GM12801 (cell line): ENCODE measurements around the gene FOXP4.

Source experiments
- CTCF ChIP-seq: IDR thresholded peaks from one replicate; pipeline ENCODE4 v1.5.1; 2011; ENCODE audit warnings: control low read depth; ENCODE audit not compliant: insufficient read length; ENCODE audit errors: extremely low read depth

FOXP4 gene

GRCh38 chr6:41546475-41546865, 289 bp downstream of the FOXP4 start:
- TF ChIP-seq CTCF = no peak

- TF ChIP-seq CTCF = no peak
These were observed 951 bp downstream of the FOXP4 start for GRCh38 chr6:41546866-41547798.

GRCh38 chr6:41547799-41548097, 1.6 kb downstream of the FOXP4 start:
- no peak for TF ChIP-seq CTCF

DNA sequence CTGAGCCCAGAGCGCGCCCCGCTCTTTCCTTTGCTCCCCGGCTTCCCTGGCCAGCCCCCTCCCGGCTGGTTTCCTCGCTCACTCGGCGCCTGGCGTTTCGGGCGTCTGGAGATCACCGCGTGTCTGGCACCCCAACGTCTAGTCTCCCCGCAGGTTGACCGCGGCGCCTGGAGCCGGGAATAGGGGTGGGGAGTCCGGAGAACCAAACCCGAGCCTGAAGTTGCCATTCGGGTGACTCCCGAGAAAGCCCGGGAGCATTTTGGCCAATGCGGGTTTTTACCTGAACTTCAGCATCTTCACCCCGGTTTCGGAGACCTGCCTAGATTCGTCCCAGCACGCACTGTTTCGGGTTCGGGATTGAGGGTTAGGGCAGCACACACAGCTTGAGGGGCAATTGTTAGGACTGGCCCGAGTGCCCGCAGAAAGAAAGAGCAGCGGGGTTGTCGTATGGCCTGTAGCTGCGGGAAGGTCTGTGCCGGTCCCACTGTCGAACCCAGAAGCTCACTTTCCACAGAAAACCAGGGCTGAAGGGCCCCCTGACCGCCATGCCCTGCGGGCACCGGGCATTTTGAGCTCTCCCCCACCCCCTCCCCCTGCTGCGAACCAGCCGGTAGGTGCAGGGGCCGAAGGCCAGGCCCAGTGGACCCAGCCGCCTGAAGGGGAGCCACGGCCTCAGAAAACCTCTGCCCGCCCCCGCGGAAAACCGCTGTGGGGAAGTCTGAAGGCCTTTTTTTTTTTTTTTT, 2.1 kb downstream of the FOXP4 start:
- TF ChIP-seq CTCF = no peak

GRCh38 chr6:41548841-41549642, 2.9 kb downstream of the FOXP4 start:
- no peak for TF ChIP-seq CTCF

GRCh38 chr6:41549673-41550072, 3.5 kb downstream of the FOXP4 start:
- no peak for TF ChIP-seq CTCF
